CMK (cell line): ENCODE results near the gene RNGTT.
A peak's percentile ranks its signal among the peaks of the same experiment; 100 is the strongest.
"Not testable (repeated sequence)": the region's sequence is repeated elsewhere in the genome, so short reads cannot be mapped to it uniquely, and the experiment has no call there.

Source experiments
- DNase-seq: peaks from one replicate; pipeline ENCODE4 v3.0.0-alpha.2; 2010; ENCODE audit warnings: low read depth

RNGTT gene

DNA sequence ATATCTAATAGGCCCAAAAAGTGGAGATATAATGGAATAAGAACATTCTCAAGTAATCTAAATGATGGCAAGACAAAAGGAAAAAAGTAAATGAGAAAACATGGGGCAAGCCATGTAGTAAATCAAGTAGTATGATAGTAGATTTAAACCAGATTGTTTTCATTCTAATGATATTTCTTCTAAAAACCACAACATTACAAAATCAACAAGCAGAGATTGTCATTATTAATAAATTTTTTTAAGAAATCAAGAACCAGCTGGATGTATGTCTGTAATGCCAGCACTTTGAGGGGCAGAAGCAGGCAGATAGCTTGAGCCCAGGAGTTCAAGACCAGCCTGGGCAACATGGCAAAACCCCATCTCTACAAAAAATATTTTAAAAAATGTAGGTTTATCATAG, 155.0 kb downstream of the RNGTT start:
- no peak for DNase-seq

DNA sequence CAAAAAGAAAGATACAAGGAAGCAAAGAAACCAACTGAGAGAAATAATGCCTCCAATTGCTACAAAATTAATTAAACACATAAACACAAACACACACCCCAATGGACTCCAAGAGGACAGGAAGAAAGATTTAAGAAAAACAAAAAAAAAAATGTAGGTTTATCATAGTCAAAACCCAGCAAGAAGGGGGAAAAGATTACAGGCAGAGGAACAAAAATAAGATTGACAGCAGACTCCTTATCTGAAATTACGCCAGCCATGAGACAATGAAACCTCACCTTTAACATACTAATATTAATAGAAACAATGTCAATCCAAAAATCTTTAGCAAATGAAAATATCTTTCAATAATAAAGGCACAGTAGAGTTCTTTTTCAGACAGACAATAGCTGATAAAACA, 155.8 kb downstream of the RNGTT start:
- DNase-seq: no peak

GRCh38 chr6:88806728-88807127, 156.7 kb downstream of the RNGTT start:
- DNase-seq: no peak

- DNase-seq: no peak
Measured at GRCh38 chr6:88804701-88805100, 158.7 kb downstream of the RNGTT start.

DNA sequence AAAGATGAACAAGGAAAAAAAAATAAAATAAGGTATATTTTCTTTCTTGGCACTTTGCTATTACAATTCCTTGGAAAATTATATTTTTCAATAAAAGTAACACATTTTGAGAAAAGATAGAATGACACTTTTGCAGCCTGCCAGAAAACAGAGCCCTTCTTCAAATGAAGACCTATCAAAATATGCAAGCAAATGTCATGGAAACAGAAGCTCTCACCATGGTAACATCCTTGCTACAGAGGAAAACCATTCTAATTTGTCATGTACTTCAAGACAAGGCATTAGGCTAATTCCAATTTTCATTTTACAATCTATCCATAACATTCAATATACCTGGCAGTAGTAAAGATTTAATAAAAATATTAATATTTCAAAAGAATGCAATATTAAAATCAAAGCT, 177.9 kb downstream of the RNGTT start:
- no peak for DNase-seq

GRCh38 chr6:88780714-88781389, 182.6 kb downstream of the RNGTT start:
- peak; percentile 47 for DNase-seq

GRCh38 chr6:88775866-88776571, 187.4 kb downstream of the RNGTT start:
- no peak for DNase-seq

DNA sequence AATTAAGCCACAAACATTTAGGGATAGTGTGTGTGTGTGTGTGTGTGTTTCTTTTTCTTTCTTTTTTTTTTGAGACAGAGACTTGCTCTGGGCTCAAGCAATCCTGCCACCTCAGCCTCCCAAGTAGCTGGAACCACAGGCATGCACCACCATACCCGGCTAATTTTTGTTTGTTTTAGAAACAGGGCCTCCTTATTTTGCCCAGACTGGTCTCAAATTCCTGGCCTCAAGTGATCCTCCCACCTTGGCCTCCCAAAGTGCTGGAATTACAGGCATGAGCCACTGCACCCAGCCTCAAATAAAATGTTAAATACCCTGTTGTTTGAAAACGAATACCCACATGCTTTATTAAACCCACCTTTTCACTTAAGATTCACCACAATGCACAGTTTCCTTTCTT, 195.3 kb downstream of the RNGTT start:
- DNase-seq: not testable (repeated sequence)

DNA sequence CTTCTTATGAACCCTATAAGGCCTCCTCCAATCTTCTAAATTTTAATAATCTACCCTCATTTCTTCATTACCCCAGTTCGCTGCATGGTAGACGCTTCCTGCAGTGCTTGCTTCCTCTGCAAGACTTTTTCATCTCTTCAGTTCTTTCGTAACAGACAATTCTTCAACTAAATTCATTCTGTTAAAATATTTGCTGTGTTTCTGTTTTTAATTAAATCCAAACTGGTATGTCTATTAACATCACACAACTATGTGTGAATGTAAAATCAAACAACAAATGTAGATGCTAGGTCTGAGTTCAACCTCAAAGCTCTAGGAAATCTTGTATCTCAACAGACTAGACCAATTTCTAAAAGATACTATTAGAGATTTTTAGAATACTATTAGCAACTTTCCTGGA, 199.3 kb downstream of the RNGTT start:
- DNase-seq: no peak

GRCh38 chr6:88763160-88763559, 200.3 kb downstream of the RNGTT start:
- no peak for DNase-seq

DNA sequence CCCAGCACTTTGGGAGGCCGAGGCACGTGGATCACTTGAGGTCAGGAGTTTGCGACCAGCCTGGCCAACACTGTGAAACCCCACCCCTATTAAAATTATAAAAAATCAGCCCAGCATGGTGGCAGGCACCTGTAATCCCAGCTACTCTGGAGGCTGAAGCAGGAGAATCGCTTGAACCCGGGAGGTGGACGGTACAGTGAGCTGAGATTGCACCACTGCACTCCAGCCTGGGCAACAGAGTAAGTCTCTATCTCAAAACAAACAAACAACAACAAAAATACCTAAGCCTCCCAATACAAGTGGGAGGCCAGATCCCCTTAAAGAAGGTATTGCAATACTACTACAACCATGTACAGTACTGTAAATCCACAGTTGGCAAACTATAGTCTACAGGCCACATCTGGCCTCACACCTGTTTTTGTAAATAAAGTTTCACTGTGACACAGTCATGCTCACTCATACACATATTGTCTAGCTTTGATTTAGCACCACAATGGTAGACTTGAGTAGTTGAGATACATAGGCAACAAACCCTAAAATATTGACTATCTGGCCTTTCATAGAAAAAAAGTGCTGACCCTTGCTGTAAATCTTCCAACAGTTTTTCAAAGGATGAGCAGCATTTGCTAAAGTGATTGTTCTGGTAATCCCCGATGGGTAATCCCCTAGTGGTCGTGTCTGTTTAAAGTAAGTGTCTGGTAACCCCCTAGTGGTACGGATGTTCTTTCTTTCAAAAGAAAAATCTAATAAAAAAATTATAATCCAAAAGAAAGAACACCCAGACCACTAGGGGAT, 202.0 kb downstream of the RNGTT start:
- DNase-seq: no peak

GRCh38 chr6:88760091-88760490, 203.3 kb downstream of the RNGTT start:
- no peak for DNase-seq

GRCh38 chr6:88750936-88751335, 212.5 kb downstream of the RNGTT start:
- DNase-seq: no peak

DNA sequence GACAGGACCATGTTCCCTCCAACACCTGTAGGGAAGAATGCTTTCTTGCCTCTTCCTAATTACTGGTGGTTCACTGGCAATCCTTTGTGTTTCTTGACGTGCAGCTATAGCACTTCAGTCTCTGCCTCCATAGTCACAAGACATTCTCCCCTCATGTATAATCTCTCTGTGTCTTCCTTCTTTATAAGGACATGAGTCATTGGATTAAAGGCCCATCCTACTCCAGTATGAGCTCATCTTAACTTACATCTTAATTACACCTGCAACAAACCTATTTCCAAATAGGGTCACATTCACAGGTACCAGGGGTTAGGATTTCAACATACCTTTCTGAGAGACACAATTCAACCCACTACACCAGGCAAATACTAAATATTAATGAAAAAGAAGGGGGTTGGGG, 213.6 kb downstream of the RNGTT start:
- no peak for DNase-seq

DNA sequence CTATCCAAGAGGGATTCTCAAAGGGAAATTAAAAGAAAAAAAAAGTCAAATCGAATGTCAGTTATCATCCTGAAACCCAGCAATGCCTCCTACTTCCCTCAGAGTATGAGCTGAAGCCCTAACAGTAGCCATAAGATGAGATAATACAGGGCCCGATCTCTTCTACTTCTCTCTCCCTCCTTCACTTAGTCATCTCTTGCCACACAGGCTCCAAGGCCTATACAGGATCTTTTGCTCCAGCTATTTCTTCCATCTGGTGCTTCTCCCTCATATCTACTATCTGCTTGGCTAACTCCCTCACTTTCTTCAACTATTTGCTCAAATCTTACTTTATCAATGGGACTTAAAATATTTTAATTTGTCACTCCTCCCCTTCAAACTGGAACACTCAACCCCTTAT, 215.3 kb downstream of the RNGTT start:
- DNase-seq: no peak

GRCh38 chr6:88741939-88742338, 221.5 kb downstream of the RNGTT start:
- no peak for DNase-seq

- no peak for DNase-seq
Measured at GRCh38 chr6:88741071-88741470, 222.3 kb downstream of the RNGTT start.

- no peak for DNase-seq
Measured at GRCh38 chr6:88734544-88734943, 228.9 kb downstream of the RNGTT start.

DNA sequence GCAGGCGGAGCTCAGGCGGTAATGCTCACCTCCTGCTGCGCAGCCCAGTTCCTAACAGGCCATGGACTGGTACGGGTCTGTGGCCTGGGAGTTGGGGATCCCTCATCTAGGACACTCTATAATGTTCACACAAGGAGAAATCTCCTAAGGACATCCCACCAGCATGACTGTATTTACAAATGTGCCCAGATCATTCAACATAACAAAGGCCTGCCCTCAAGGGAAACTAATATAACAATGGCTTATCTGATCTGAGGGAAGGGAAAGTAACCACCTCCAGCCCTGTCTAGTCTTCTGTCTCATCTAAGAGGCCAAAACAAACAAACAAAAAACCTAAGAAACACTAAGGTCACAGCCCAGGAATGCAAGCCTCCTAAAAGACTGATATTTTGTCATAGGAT, 232.8 kb downstream of the RNGTT start:
- DNase-seq: no peak

DNA sequence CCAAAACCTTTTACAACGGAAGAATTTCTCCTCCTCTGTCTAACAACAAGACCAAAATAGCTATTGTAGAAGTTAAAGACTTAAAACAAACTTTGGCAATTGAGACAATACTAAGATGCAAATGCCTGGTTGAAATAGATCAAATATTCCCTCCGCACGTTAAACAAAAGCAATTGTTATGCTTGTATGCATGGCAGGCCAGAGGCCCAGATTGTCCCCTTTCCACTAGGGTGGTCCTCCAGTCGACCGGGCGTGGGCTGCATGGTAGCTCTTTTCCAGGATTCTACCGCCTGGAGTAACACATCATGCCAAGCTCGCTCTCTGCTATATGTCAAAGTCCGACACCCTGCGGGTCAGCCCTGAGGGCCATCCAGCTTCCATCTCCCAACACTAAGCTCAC, 234.7 kb downstream of the RNGTT start:
- no peak for DNase-seq

DNA sequence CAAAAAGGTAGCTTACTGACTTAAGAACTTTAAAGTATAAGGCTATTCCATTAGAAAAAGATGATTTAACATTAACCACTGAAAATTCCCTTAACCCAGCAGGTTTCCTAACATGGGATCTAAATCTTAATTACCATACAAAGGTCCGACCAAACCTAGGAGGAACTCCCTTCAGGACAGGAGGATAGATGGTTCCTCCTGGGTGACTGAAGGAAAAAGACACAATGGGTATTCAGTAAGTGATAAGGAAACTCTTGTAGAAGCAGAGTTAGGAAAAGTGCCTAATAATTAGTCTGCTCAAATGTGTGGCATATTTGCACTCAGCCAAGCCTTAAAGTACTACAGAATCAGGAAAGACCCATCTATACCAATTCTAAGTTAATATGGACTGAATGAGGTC, 237.0 kb downstream of the RNGTT start:
- not testable (repeated sequence) for DNase-seq

- DNase-seq: no peak
Measured at GRCh38 chr6:88725111-88725975, 238.1 kb downstream of the RNGTT start.
